H54 (cell line): ENCODE results near the gene DENND5B.
A peak's percentile ranks its signal among the peaks of the same experiment; 100 is the strongest.

Source experiments
- DNase-seq: peaks from one replicate; pipeline ENCODE4 v3.0.0; 2011; ENCODE audit warnings: low spot score, mixed read lengths; ENCODE audit not compliant: insufficient read length
- FAIRE-seq: peaks from 3 replicates; lab custom pipeline; 2011; peaks lifted over from hg19 to GRCh38; lab: Jason Lieb, UNC
- POLR2A ChIP-seq: IDR thresholded peaks from 2 replicates; pipeline ENCODE4 v1.6.1; 2011; ENCODE audit warnings: low read depth, mild to moderate bottlenecking, low read length

DENND5B gene

GRCh38 chr12:31466768-31467167 is 124.2 kb downstream of the DENND5B start:
- DNase-seq (no peak), FAIRE-seq (no peak)
- no peak for TF ChIP-seq POLR2A

GRCh38 chr12:31465002-31465401 is 125.9 kb downstream of the DENND5B start:
- no peak for TF ChIP-seq POLR2A
- DNase-seq: no peak
- FAIRE-seq: no peak

GRCh38 chr12:31460024-31460423 is 130.9 kb downstream of the DENND5B start:
- no peak for TF ChIP-seq POLR2A
- no peak for FAIRE-seq

GRCh38 chr12:31456562-31456961 is 134.4 kb downstream of the DENND5B start:
- TF ChIP-seq POLR2A: no peak
- no peak for DNase-seq
- FAIRE-seq: no peak

More at GRCh38 chr12:31460024-31460423, 130.9 kb downstream of the DENND5B start:
- no peak for DNase-seq

GRCh38 chr12:31444736-31445135 is 146.2 kb downstream of the DENND5B start:
- DNase-seq (no peak), FAIRE-seq (no peak)
- TF ChIP-seq POLR2A: no peak

GRCh38 chr12:31440586-31440985 is 150.3 kb downstream of the DENND5B start:
- TF ChIP-seq POLR2A: no peak
- FAIRE-seq: no peak
- no peak for DNase-seq

GRCh38 chr12:31440134-31440533 is 150.8 kb downstream of the DENND5B start:
- DNase-seq: no peak
- TF ChIP-seq POLR2A: no peak
- no peak for FAIRE-seq

GRCh38 chr12:31431721-31432240 is 159.2 kb downstream of the DENND5B start:
- DNase-seq (no peak), FAIRE-seq (no peak)
- no peak for TF ChIP-seq POLR2A

GRCh38 chr12:31423405-31423804 is 167.5 kb downstream of the DENND5B start:
- FAIRE-seq (no peak), DNase-seq (no peak)
- TF ChIP-seq POLR2A: no peak

GRCh38 chr12:31412292-31412801 is 178.6 kb downstream of the DENND5B start:
- no peak for TF ChIP-seq POLR2A
- no peak for FAIRE-seq
- DNase-seq: no peak

- FAIRE-seq (no peak), DNase-seq (no peak)
- no peak for TF ChIP-seq POLR2A
These were observed 182.2 kb downstream of the DENND5B start for GRCh38 chr12:31408763-31409162.

- no peak for TF ChIP-seq POLR2A
- DNase-seq (no peak), FAIRE-seq (no peak)
These were observed 183.4 kb downstream of the DENND5B start for GRCh38 chr12:31407562-31407961.

- DNase-seq: no peak
- FAIRE-seq: no peak
- TF ChIP-seq POLR2A: no peak
These were observed 184.6 kb downstream of the DENND5B start for GRCh38 chr12:31406345-31406744.

GRCh38 chr12:31405021-31405420 is 185.9 kb downstream of the DENND5B start:
- TF ChIP-seq POLR2A: no peak
- DNase-seq (no peak), FAIRE-seq (no peak)

GRCh38 chr12:31403099-31403607 is 187.8 kb downstream of the DENND5B start:
- peak; percentile 88 for FAIRE-seq
- DNase-seq: peak; percentile 57

GRCh38 chr12:31393004-31393550 is 197.9 kb downstream of the DENND5B start:
- no peak for FAIRE-seq
- TF ChIP-seq POLR2A: no peak
- no peak for DNase-seq
